Fibroblast of lung (primary cell): Measurements from ENCODE around the gene TBR1. TPM values are rescaled to one million over a fixed set of nuclear protein-coding genes. Genes with fewer than 3 reads are reported as not detected.
A peak's percentile ranks its signal among the peaks of the same experiment; 100 is the strongest.

Experiments used
- DNase-seq, 2 donors: peaks; one replicate each; pipeline versions ENCODE4 v3.0.0 to v3.0.0-alpha.2; 2010; ENCODE audit warnings: low read depth in 2 of 2
- H2AFZ ChIP-seq: 2 replicates; pipeline ENCODE4 v1.5.1; 2012; ENCODE audit warnings: low read length, control low read depth, inconsistent platforms
- H3K27ac ChIP-seq: 2 replicates; pipeline ENCODE4 v1.5.1; 2011; ENCODE audit warnings: low read length, control low read depth; ENCODE audit not compliant: insufficient read depth
- H3K27me3 ChIP-seq: 2 replicates; pipeline ENCODE4 v1.5.1; 2011; ENCODE audit warnings: mild to moderate bottlenecking, low read length; ENCODE audit not compliant: control insufficient read depth, insufficient read depth
- H3K36me3 ChIP-seq: 2 replicates; pipeline ENCODE4 v1.5.1; 2011; ENCODE audit warnings: low read length; ENCODE audit not compliant: control insufficient read depth, insufficient read depth
- H3K4me1 ChIP-seq: 2 replicates; pipeline ENCODE4 v1.5.1; 2011; ENCODE audit warnings: low read length; ENCODE audit not compliant: control insufficient read depth, insufficient read depth; ENCODE audit errors: extremely low read depth
- H3K4me2 ChIP-seq: 2 replicates; pipeline ENCODE4 v1.5.1; 2011; ENCODE audit warnings: low read length, control low read depth; ENCODE audit not compliant: insufficient read depth; ENCODE audit errors: extremely low read depth
- H3K4me3 ChIP-seq, 4 experiments: fragments of 200-600 bp in 1 of 4; sonication (generic) in 1 of 4; replicated peaks in 1 of 4; 2 replicates each; pipeline ENCODE4 v1.5.1; 2011 to 2016; ENCODE audit warnings: low read length in 4 of 4, low read depth in 3 of 4, mild to moderate bottlenecking in 3 of 4, control low read depth in 2 of 4, inconsistent platforms in 1 of 4, mixed read lengths in 1 of 4; ENCODE audit not compliant: insufficient read depth in 1 of 4; ENCODE audit errors: control extremely low read depth in 1 of 4
- H3K79me2 ChIP-seq: 2 replicates; pipeline ENCODE4 v1.5.1; 2012; ENCODE audit warnings: mild to moderate bottlenecking, low read length, inconsistent platforms; ENCODE audit not compliant: control insufficient read depth, insufficient read depth
- H3K9ac ChIP-seq: 2 replicates; pipeline ENCODE4 v1.5.1; 2011; ENCODE audit warnings: mild to moderate bottlenecking, low read length, control low read depth; ENCODE audit not compliant: insufficient read depth
- H3K9me3 ChIP-seq: 2 replicates; pipeline ENCODE4 v1.5.1; 2012; ENCODE audit warnings: low read depth, low read length; ENCODE audit not compliant: control insufficient read depth, insufficient read depth
- H4K20me1 ChIP-seq: 2 replicates; pipeline ENCODE4 v1.5.1; 2011; ENCODE audit warnings: low read length; ENCODE audit not compliant: control insufficient read depth, insufficient read depth; ENCODE audit errors: extremely low read depth
- CTCF ChIP-seq, 2 donors: IDR thresholded peaks in 1 of 2; conservative IDR thresholded peaks in 1 of 2; 1 replicate in 1 of 2; 2 replicates in 1 of 2; pipeline ENCODE4 v1.5.1; 2011 to 2012; ENCODE audit warnings: low read length in 2 of 2, control low read depth in 1 of 2, inconsistent platforms in 1 of 2, low read depth in 1 of 2, mild to moderate bottlenecking in 1 of 2
- EZH2 ChIP-seq: IDR thresholded peaks from 2 replicates; pipeline ENCODE4 v1.5.1; 2012; ENCODE audit warnings: low read length, control low read depth, mild to moderate bottlenecking; ENCODE audit errors: missing control alignments
- polyA plus RNA-seq, 2 donors: library from polyadenylated mRNA; depleted of rRNA in 1 of 2; stranded (reverse) in 1 of 2; unstranded in 1 of 2; fragments of >200 nt; gene quantifications; 2 replicates each; pipeline ENCODE4 v1.2.1, GENCODE V29; 2011 to 2012; ENCODE audit warnings: missing spikeins in 1 of 2
- total RNA-seq: library from RNA; depleted of rRNA; stranded (reverse); fragments of >200 nt; gene quantifications from 2 replicates; pipeline ENCODE4 v1.2.1, GENCODE V29; 2014

TBR1 gene
- total and polyA plus RNA-seq, 2 donors (not counting 1 experiment from before 2014, with no cell fraction given), result not detected

- no peak overlapping the region for H3K4me3 ChIP-seq
Measured at GRCh38 chr2:161422816-161423403, 6.8 kb downstream of the TBR1 start.

GRCh38 chr2:161423421-161424393 lies 7.6 kb downstream of the TBR1 start:
- Histone ChIP-seq H3K27me3 (peaks cover 86% of the 10 kb centered on the region), H3K27ac (no peak overlapping the region), H3K9me3 (no peaks in the 10 kb centered on the region), H3K9ac (no peak overlapping the region), H4K20me1 (no peaks in the 10 kb centered on the region), H3K79me2 (no peaks in the 10 kb centered on the region), H2AFZ (no peak overlapping the region), H3K4me1 (no peaks in the 10 kb centered on the region), H3K4me3 (peak overlapping the region in 1 of 4 experiments; percentile 14), H3K4me2 (peak overlapping the region; percentile 36), H3K36me3 (no peaks in the 10 kb centered on the region)
- peak in 1 of 2 donors; percentile 21 for DNase-seq
- TF ChIP-seq EZH2 (peak; percentile 99), CTCF (conservative IDR thresholded peaks at IDR 0.05 in 1 of 2, IDR thresholded peaks at IDR 0.05 in 1 of 2; ENCODE audit: low read depth in 1 of 2, low read length in 2 of 2) (no peak)

More at GRCh38 chr2:161422816-161423403, 6.8 kb downstream of the TBR1 start:
- Histone ChIP-seq H3K79me2 (no peaks in the 10 kb centered on the region), H3K36me3 (no peaks in the 10 kb centered on the region), H3K9ac (no peak overlapping the region), H3K4me2 (no peak overlapping the region), H3K27ac (no peak overlapping the region), H4K20me1 (no peaks in the 10 kb centered on the region), H3K4me1 (no peaks in the 10 kb centered on the region), H3K27me3 (peaks cover 88% of the 10 kb centered on the region), H3K9me3 (no peaks in the 10 kb centered on the region), H2AFZ (no peak overlapping the region)
- TF ChIP-seq EZH2 (peak; percentile 59), CTCF (conservative IDR thresholded peaks at IDR 0.05 in 1 of 2, IDR thresholded peaks at IDR 0.05 in 1 of 2; ENCODE audit: low read depth in 1 of 2, low read length in 2 of 2) (no peak)
- no peak for DNase-seq

GRCh38 chr2:161424394-161424769 lies 8.3 kb downstream of the TBR1 start:
- DNase-seq, result no peak
- H3K4me1 ChIP-seq, result no peaks in the 10 kb centered on the region
- H3K36me3 ChIP-seq, result no peaks in the 10 kb centered on the region
- peaks cover 82% of the 10 kb centered on the region for H3K27me3 ChIP-seq
- H3K27ac ChIP-seq, result no peak overlapping the region
- no peak overlapping the region for H2AFZ ChIP-seq
- no peaks in the 10 kb centered on the region for H4K20me1 ChIP-seq
- no peak overlapping the region for H3K4me3 ChIP-seq
- H3K9me3 ChIP-seq, result no peaks in the 10 kb centered on the region
- TF ChIP-seq EZH2, result peak; percentile 74
- TF ChIP-seq CTCF (conservative IDR thresholded peaks at IDR 0.05 in 1 of 2, IDR thresholded peaks at IDR 0.05 in 1 of 2; ENCODE audit: low read depth in 1 of 2, low read length in 2 of 2), result no peak
- no peaks in the 10 kb centered on the region for H3K79me2 ChIP-seq
- no peak overlapping the region for H3K4me2 ChIP-seq
- no peak overlapping the region for H3K9ac ChIP-seq
